HCT116 (cell line): ENCODE measurements around the gene NUP50. TPM values are rescaled to one million over a fixed set of nuclear protein-coding genes. Genes with fewer than 3 reads are reported as not detected.

Experiments used
- ATAC-seq: fragments of 200-7000 bp; cut with Tn5 transposase; 2 replicates; pipeline ENCODE4 v1.9.1; 2020; ENCODE audit warnings: mild to moderate bottlenecking, moderate library complexity
- BruUV-seq: library from RNA; stranded (reverse); fragments of 400-500 nt; replicated peaks from 2 replicates; lab custom pipeline; 2021; lab: Mats Ljungman, UMichigan
- CTCF ChIA-PET: fragments of 300-600 bp; sonication (Branson Sonifier 250); formaldehyde crosslinking; loops from one replicate; lab custom pipeline; 2021; ENCODE audit warnings: antibody characterized with exemption; lab: Charles Lee
- POLR2A ChIA-PET: fragments of 300-600, 350-600 bp; sonication (Branson Sonifier 250); formaldehyde crosslinking; loops from one replicate; lab custom pipeline; 2021; ENCODE audit warnings: antibody characterized with exemption; lab: Charles Lee
- RAD21 ChIA-PET, 2 experiments: fragments of 300-600 bp; sonication (Branson Sonifier 250); formaldehyde crosslinking; loops; one replicate each; lab custom pipeline; 2023; ENCODE audit warnings: low total read pairs in 2 of 2; ENCODE audit not compliant: uncharacterized antibody in 2 of 2, unreplicated experiment in 2 of 2, low non-redundant PET in 1 of 2; lab: Charles Lee
- DNase-seq: peaks from one replicate; pipeline ENCODE4 v3.0.0-alpha.2; 2010; ENCODE audit warnings: low read depth, low spot score
- H2AFZ ChIP-seq: fragments of 200-600 bp; shearing (Covaris generic), sonication (generic); 2 replicates; pipeline ENCODE4 v1.6.1; 2017; ENCODE audit warnings: low read depth, mixed run types, mixed read lengths, antibody characterized with exemption, low read length; ENCODE audit not compliant: poor library complexity, severe bottlenecking
- H3K27ac ChIP-seq: 2 replicates; pipeline ENCODE4 v1.5.1; 2012; ENCODE audit warnings: low read depth, low read length
- H3K27me3 ChIP-seq: fragments of 200-600 bp; sonication (generic); 2 replicates; pipeline ENCODE4 v1.6.1; 2016; ENCODE audit warnings: mixed run types, low read length, mixed read lengths; ENCODE audit not compliant: insufficient read depth
- H3K36me3 ChIP-seq, 2 experiments: fragments of 200-500 bp in 1 of 2; fragments of 200-600 bp in 1 of 2; sonication (Bioruptor generic) in 1 of 2; sonication (generic) in 1 of 2; 2 replicates each; pipeline versions ENCODE4 v1.5.1 to v1.6.1; 2014 to 2016; ENCODE audit warnings: low read length in 2 of 2, inconsistent platforms in 1 of 2, mixed read lengths in 1 of 2, mixed run types in 1 of 2; ENCODE audit not compliant: insufficient read depth in 2 of 2, control insufficient read depth in 1 of 2
- H3K4me1 ChIP-seq, 2 experiments: fragments of 200-600 bp in 1 of 2; sonication (generic) in 1 of 2; 2 replicates each; pipeline versions ENCODE4 v1.5.1 to v1.6.1; 2012 to 2017; ENCODE audit warnings: low read length in 2 of 2, inconsistent platforms in 1 of 2, mild to moderate bottlenecking in 1 of 2, mixed read lengths in 1 of 2, mixed run types in 1 of 2, moderate library complexity in 1 of 2; ENCODE audit not compliant: insufficient read depth in 2 of 2, control insufficient read depth in 1 of 2
- H3K4me2 ChIP-seq: fragments of 200-600 bp; sonication (generic); 2 replicates; pipeline ENCODE4 v1.6.1; 2017; ENCODE audit warnings: mixed run types, low read length, mixed read lengths
- H3K4me3 ChIP-seq, 2 experiments: fragments of 200-600 bp in 1 of 2; sonication (generic) in 1 of 2; replicated peaks in 1 of 2; 2 replicates each; pipeline ENCODE4 v1.5.1; 2011 to 2016; ENCODE audit warnings: low read length in 2 of 2, control low read depth in 1 of 2, low read depth in 1 of 2, mild to moderate bottlenecking in 1 of 2, mixed read lengths in 1 of 2, mixed run types in 1 of 2
- H3K79me2 ChIP-seq: fragments of 200-600 bp; sonication (generic); 2 replicates; pipeline ENCODE4 v1.6.1; 2017; ENCODE audit warnings: mild to moderate bottlenecking, mixed run types, low read length, moderate library complexity, mixed read lengths; ENCODE audit not compliant: insufficient read depth
- H3K9ac ChIP-seq: fragments of 200-600 bp; sonication (generic); 2 replicates; pipeline ENCODE4 v1.6.1; 2016; ENCODE audit warnings: low read length, mixed read lengths
- H3K9me2 ChIP-seq: fragments of 200-600 bp; sonication (generic), shearing (Covaris generic); 2 replicates; pipeline ENCODE4 v1.6.1; 2017; ENCODE audit warnings: mixed run types, mild to moderate bottlenecking, moderate library complexity; ENCODE audit not compliant: insufficient read depth
- H3K9me3 ChIP-seq, 2 experiments: fragments of 200-500 bp in 1 of 2; fragments of 200-600 bp in 1 of 2; sonication (Bioruptor generic) in 1 of 2; sonication (generic) in 1 of 2; 2 replicates each; pipeline ENCODE4 v1.6.1; 2014 to 2017; ENCODE audit warnings: low read length in 2 of 2, mixed read lengths in 2 of 2, inconsistent platforms in 1 of 2, low read depth in 1 of 2, mild to moderate bottlenecking in 1 of 2, mixed run types in 1 of 2, moderate library complexity in 1 of 2; ENCODE audit not compliant: control insufficient read depth in 1 of 2, insufficient read depth in 1 of 2
- H4K20me1 ChIP-seq: fragments of 200-600 bp; sonication (generic), shearing (Covaris generic); 2 replicates; pipeline ENCODE4 v1.6.1; 2017; ENCODE audit warnings: mixed run types, mild to moderate bottlenecking, moderate library complexity; ENCODE audit not compliant: insufficient read depth
- CBX3 ChIP-seq: IDR thresholded peaks from 2 replicates; pipeline ENCODE4 v1.6.1; 2012; ENCODE audit warnings: low read depth
- CEBPB ChIP-seq: IDR thresholded peaks from 2 replicates; pipeline ENCODE4 v1.6.1; 2012; ENCODE audit warnings: low read depth
- CTCF ChIP-seq, 3 experiments: fragments of 200-600 bp in 1 of 3; sonication (generic) in 1 of 3; IDR thresholded peaks in 2 of 3; conservative IDR thresholded peaks in 1 of 3; 2 replicates each; pipeline ENCODE4 v1.5.1; 2012 to 2017; ENCODE audit warnings: low read depth in 2 of 3, low read length in 2 of 3, antibody characterized with exemption in 1 of 3, borderline replicate concordance in 1 of 3, control low read depth in 1 of 3, mild to moderate bottlenecking in 1 of 3, mixed read lengths in 1 of 3, mixed run types in 1 of 3, moderate library complexity in 1 of 3; ENCODE audit not compliant: insufficient read depth in 1 of 3
- EGR1 ChIP-seq: IDR thresholded peaks from 2 replicates; pipeline ENCODE4 v1.6.1; 2012; ENCODE audit warnings: low read depth
- ELF1 ChIP-seq: IDR thresholded peaks from 2 replicates; pipeline ENCODE4 v1.6.1; 2012; ENCODE audit warnings: low read depth, borderline replicate concordance
- EZH2 ChIP-seq: fragments of 200-600 bp; sonication (generic); IDR thresholded peaks from 2 replicates; pipeline ENCODE4 v1.6.1; 2017; ENCODE audit warnings: antibody characterized with exemption, mixed run types
- EZH2phosphoT487 ChIP-seq: fragments of 200-600 bp; IDR thresholded peaks from 2 replicates; pipeline ENCODE4 v1.6.1; 2018; ENCODE audit warnings: antibody characterized with exemption, borderline replicate concordance
- FOSL1 ChIP-seq: IDR thresholded peaks from 2 replicates; pipeline ENCODE4 v1.6.1; 2012; ENCODE audit warnings: low read depth
- MAX ChIP-seq: IDR thresholded peaks from 2 replicates; pipeline ENCODE4 v1.6.1; 2012
- POLR2AphosphoS5 ChIP-seq: IDR thresholded peaks from 2 replicates; pipeline ENCODE4 v1.6.1; 2011; ENCODE audit warnings: mild to moderate bottlenecking, low read depth, low read length, moderate library complexity
- RAD21 ChIP-seq: IDR thresholded peaks from 2 replicates; pipeline ENCODE4 v1.6.1; 2012; ENCODE audit warnings: low read depth, mild to moderate bottlenecking
- REST ChIP-seq: IDR thresholded peaks from 2 replicates; pipeline ENCODE4 v1.6.1; 2012; ENCODE audit warnings: low read depth
- SIN3A ChIP-seq: IDR thresholded peaks from 2 replicates; pipeline ENCODE4 v1.6.1; 2012; ENCODE audit warnings: low read depth
- SP1 ChIP-seq: IDR thresholded peaks from 2 replicates; pipeline ENCODE4 v1.6.1; 2012; ENCODE audit warnings: low read depth
- SRF ChIP-seq: IDR thresholded peaks from 2 replicates; pipeline ENCODE4 v1.6.1; 2012; ENCODE audit warnings: low read depth
- YY1 ChIP-seq: IDR thresholded peaks from 2 replicates; pipeline ENCODE4 v1.6.1; 2011; ENCODE audit warnings: low read length, low read depth, moderate library complexity, mild to moderate bottlenecking; ENCODE audit not compliant: insufficient replicate concordance; ENCODE audit errors: extremely low read depth
- ZBTB33 ChIP-seq: IDR thresholded peaks from 2 replicates; pipeline ENCODE4 v1.6.1; 2011; ENCODE audit warnings: mild to moderate bottlenecking, low read length, moderate library complexity; ENCODE audit not compliant: insufficient replicate concordance; ENCODE audit errors: extremely low read depth
- ZFX ChIP-seq: fragments of 450-650 bp; IDR thresholded peaks from 2 replicates; pipeline ENCODE4 v1.6.1; 2017
- intact Hi-C: fragments of 100-400 bp; cut with micrococcal nuclease; formaldehyde crosslinking; loops from 2 replicates; pipeline ENCODE4 v1.10.0; 2022
- total RNA-seq: library from RNA; stranded (reverse); gene quantifications from one replicate; pipeline ENCODE4 v1.2.1, GENCODE V29; 2021; ENCODE audit not compliant: unreplicated experiment

Gene NUP50
- total RNA-seq, 1 experiment from 2014 or later, result 102 TPM

DNA sequence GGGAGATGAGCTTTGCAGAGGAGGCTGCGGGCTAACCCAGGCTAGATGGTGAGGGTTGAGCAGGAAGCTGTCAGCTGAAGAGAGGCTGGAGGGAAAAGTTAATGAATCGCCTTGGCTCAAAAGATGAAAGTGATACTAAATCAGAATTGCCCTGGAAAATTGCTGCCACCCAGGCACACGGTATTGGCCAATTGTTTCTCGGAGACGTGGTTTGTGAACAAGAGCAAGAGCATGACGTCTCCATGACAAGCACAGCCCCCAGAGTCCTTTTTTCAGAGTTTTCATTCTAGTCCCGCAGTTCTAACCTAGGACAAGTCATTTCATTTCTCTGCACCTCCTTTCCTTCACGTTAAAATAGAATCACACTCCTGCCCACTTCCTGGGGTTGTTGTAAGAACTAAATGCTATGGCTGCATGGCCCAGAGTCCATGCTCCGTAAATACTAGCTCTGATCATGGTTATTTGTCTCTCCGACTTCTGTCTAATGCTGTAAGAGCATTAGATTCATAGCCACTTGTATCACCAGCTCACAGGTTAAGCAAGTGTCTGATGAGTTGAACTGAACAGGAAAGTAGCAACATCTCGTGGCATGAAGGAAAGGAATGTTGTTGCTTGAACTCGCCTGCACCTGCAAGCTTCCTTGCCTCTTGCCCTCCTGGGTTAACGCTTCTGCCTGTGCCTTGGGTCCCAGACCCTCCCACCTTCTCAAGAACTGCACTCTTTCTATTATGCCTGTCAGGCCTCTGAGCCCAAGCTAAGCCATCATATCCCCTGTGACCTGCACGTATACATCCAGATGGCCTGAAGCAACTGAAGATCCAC is 33.8 kb upstream of the NUP50 start (continued):
- TF ChIP-seq CBX3 (no peak), SIN3A (no peak), ZBTB33 (no peak), ELF1 (no peak), ZFX (no peak), FOSL1 (no peak)

- H4K20me1 ChIP-seq, result no peaks in the 10 kb centered on the region
- ChIA-PET CTCF (no interaction called here), POLR2A (no interaction called here), RAD21 (no interaction called here)
- intact Hi-C loops, result no loop called here
- no peaks in the 10 kb centered on the region for H3K9me2 ChIP-seq
- no peak overlapping the region for H3K4me2 ChIP-seq
- H3K27ac ChIP-seq, result no peak overlapping the region
- H3K27me3 ChIP-seq, result no peaks in the 10 kb centered on the region
- H3K9me3 ChIP-seq, result peaks cover 0 to 9% of the 10 kb centered on the region in 2 experiments; a peak in 1 of 4 replicates
- no peak for DNase-seq
- peaks cover 2 to 16% of the 10 kb centered on the region in 2 experiments; a peak in 2 of 4 replicates for H3K36me3 ChIP-seq
- no peak overlapping the region for H3K9ac ChIP-seq
- no peaks in the 10 kb centered on the region for H3K79me2 ChIP-seq
- ATAC-seq, result no peak
- H3K4me1 ChIP-seq, result peaks cover 0 to 9% of the 10 kb centered on the region in 2 experiments; a peak in 2 of 4 replicates
- no peak overlapping the region for H3K4me3 ChIP-seq
- H2AFZ ChIP-seq, result no peak overlapping the region
- no TSS peak for BruUV-seq
- TF ChIP-seq MAX (no peak), EZH2phosphoT487 (no peak), SP1 (no peak), SRF (no peak), CBX3 (no peak), EGR1 (no peak), POLR2AphosphoS5 (no peak), ZFX (no peak), SIN3A (no peak), YY1 (no peak), RAD21 (no peak), EZH2 (no peak), REST (no peak), CEBPB (no peak), CTCF (IDR thresholded peaks at IDR 0.05 in 2 of 3, conservative IDR thresholded peaks at IDR 0.05 in 1 of 3; ENCODE audit: borderline replicate concordance in 1 of 3, insufficient read depth in 1 of 3, low read depth in 2 of 3, low read length in 2 of 3) (no peak)
Observed at GRCh38 chr22:45130891-45131290, 32.8 kb upstream of the NUP50 start.
